Neural cell (in vitro differentiated cells): ENCODE results near the gene SOHLH1. TPM values are rescaled to one million over a fixed set of nuclear protein-coding genes. Genes with fewer than 3 reads are reported as not detected.

Experiments
- H2AFZ ChIP-seq: fragments of 200-600, 300-800 bp; sonication (generic), shearing (Covaris generic); 2 replicates; pipeline ENCODE4 v1.6.0; 2014; ENCODE audit warnings: low read depth, mild to moderate bottlenecking, antibody characterized with exemption, low read length, moderate library complexity
- H3F3A ChIP-seq: fragments of 200-600 bp; shearing (Covaris generic); 2 replicates; pipeline ENCODE4 v1.6.1; 2016; ENCODE audit warnings: mild to moderate bottlenecking, moderate library complexity, mixed read lengths, antibody characterized with exemption, low read length; ENCODE audit not compliant: insufficient read depth, poor library complexity, severe bottlenecking
- H3K27ac ChIP-seq: fragments of 200-600, 300-800 bp; sonication (generic), shearing (Covaris generic); 2 replicates; pipeline ENCODE4 v1.5.1; 2014; ENCODE audit warnings: mild to moderate bottlenecking, low read length, moderate library complexity
- H3K27me3 ChIP-seq: fragments of 300-800, 200-600 bp; sonication (generic), shearing (Covaris generic); 2 replicates; pipeline ENCODE4 v1.6.0; 2014; ENCODE audit warnings: mild to moderate bottlenecking, low read depth, low read length, moderate library complexity; ENCODE audit not compliant: insufficient read depth
- H3K36me3 ChIP-seq: fragments of 300-800, 200-600 bp; sonication (generic), shearing (Covaris generic); 2 replicates; pipeline ENCODE4 v1.5.1; 2014; ENCODE audit warnings: mild to moderate bottlenecking, antibody characterized with exemption, low read length, moderate library complexity; ENCODE audit not compliant: insufficient read depth
- H3K4me2 ChIP-seq: fragments of 300-800, 200-600 bp; sonication (generic), shearing (Covaris generic); 2 replicates; pipeline ENCODE4 v1.6.0; 2014; ENCODE audit warnings: mild to moderate bottlenecking, low read length
- H3K4me3 ChIP-seq: fragments of 300-800, 200-600 bp; sonication (generic), shearing (Covaris generic); 2 replicates; pipeline ENCODE4 v1.5.1; 2014; ENCODE audit warnings: mild to moderate bottlenecking, low read length, moderate library complexity
- H3K79me2 ChIP-seq: fragments of 200-600 bp; shearing (Covaris generic); replicated peaks from 2 replicates; pipeline ENCODE4 v1.6.0; 2014; ENCODE audit warnings: mild to moderate bottlenecking, low read length, moderate library complexity; ENCODE audit not compliant: insufficient read depth
- H3K9ac ChIP-seq: fragments of 300-800, 200-600 bp; sonication (generic), shearing (Covaris generic); 2 replicates; pipeline ENCODE4 v1.6.1; 2016; ENCODE audit warnings: mild to moderate bottlenecking, low read length, mixed read lengths
- H3K9me2 ChIP-seq: fragments of 200-600 bp; shearing (Covaris generic); 2 replicates; pipeline ENCODE4 v1.6.1; 2016; ENCODE audit warnings: mild to moderate bottlenecking, low read length, mixed read lengths; ENCODE audit not compliant: insufficient read depth
- H3K9me3 ChIP-seq: fragments of 200-600, 300-800 bp; sonication (generic), shearing (Covaris generic); 2 replicates; pipeline ENCODE4 v1.6.1; 2016; ENCODE audit warnings: mild to moderate bottlenecking, mixed run types, low read length, moderate library complexity, mixed read lengths
- H4K20me1 ChIP-seq: fragments of 200-600 bp; shearing (Covaris generic); 2 replicates; pipeline ENCODE4 v1.6.1; 2016; ENCODE audit warnings: mild to moderate bottlenecking, mixed run types; ENCODE audit not compliant: insufficient read depth
- CTCF ChIP-seq: fragments of 450-650 bp; IDR thresholded peaks from 2 replicates; pipeline ENCODE4 v1.5.1; 2014; ENCODE audit warnings: antibody characterized with exemption, mild to moderate bottlenecking, moderate library complexity; ENCODE audit not compliant: poor library complexity, severe bottlenecking
- EP300 ChIP-seq: fragments of 450-650 bp; conservative IDR thresholded peaks from 2 replicates; pipeline ENCODE4 v1.6.1; 2014; ENCODE audit warnings: antibody characterized with exemption, mild to moderate bottlenecking, moderate library complexity; ENCODE audit not compliant: poor library complexity, severe bottlenecking
- EZH2 ChIP-seq: fragments of 200-600, 300-800 bp; shearing (Covaris generic), sonication (generic); IDR thresholded peaks from 2 replicates; pipeline ENCODE4 v1.6.1; 2014; ENCODE audit warnings: antibody characterized with exemption, low read length, borderline replicate concordance, mild to moderate bottlenecking; ENCODE audit not compliant: insufficient read depth, poor library complexity, severe bottlenecking
- MXI1 ChIP-seq: fragments of 450-650 bp; conservative IDR thresholded peaks from 2 replicates; pipeline ENCODE4 v1.6.1; 2014; ENCODE audit warnings: antibody characterized with exemption, mild to moderate bottlenecking; ENCODE audit not compliant: poor library complexity, severe bottlenecking
- POLR2AphosphoS5 ChIP-seq: IDR thresholded peaks from 2 replicates; pipeline ENCODE4 v1.6.1; 2012
- RAD21 ChIP-seq: fragments of 450-650 bp; conservative IDR thresholded peaks from 2 replicates; pipeline ENCODE4 v1.6.1; 2014; ENCODE audit warnings: antibody characterized with exemption, mild to moderate bottlenecking, moderate library complexity
- REST ChIP-seq: IDR thresholded peaks from 2 replicates; pipeline ENCODE4 v1.6.1; 2012; ENCODE audit warnings: borderline replicate concordance
- SMC3 ChIP-seq: fragments of 450-650 bp; conservative IDR thresholded peaks from 2 replicates; pipeline ENCODE4 v1.6.1; 2014; ENCODE audit warnings: antibody characterized with exemption, mild to moderate bottlenecking, moderate library complexity; ENCODE audit not compliant: poor library complexity
- TAF1 ChIP-seq: IDR thresholded peaks from 2 replicates; pipeline ENCODE4 v1.6.1; 2012; ENCODE audit warnings: low read depth
- polyA plus RNA-seq: library from polyadenylated mRNA; depleted of rRNA; stranded (reverse); fragments of >200 nt; gene quantifications from 2 replicates; pipeline ENCODE4 v1.2.3, GENCODE V29; 2014

Gene SOHLH1
- polyA plus RNA-seq, 1 donor from 2014 or later = not detected

- TF ChIP-seq EP300 (no peak), REST (no peak), POLR2AphosphoS5 (no peak), EZH2 (no peak), TAF1 (no peak), RAD21 (no peak), CTCF (no peak), SMC3 (no peak), MXI1 (no peak)
- Histone ChIP-seq H3K79me2 (no peaks in the 10 kb centered on the region), H3K4me2 (no peak overlapping the region), H3K27me3 (no peaks in the 10 kb centered on the region), H3K27ac (no peak overlapping the region), H4K20me1 (no peaks in the 10 kb centered on the region), H2AFZ (no peak overlapping the region), H3K9ac (no peak overlapping the region), H3K4me3 (no peak overlapping the region), H3K9me2 (no peaks in the 10 kb centered on the region), H3K9me3 (no peaks in the 10 kb centered on the region), H3K36me3 (no peaks in the 10 kb centered on the region), H3F3A (no peaks in the 10 kb centered on the region)
These were observed 12.1 kb downstream of the SOHLH1 start for GRCh38 chr9:135687216-135687615.

- Histone ChIP-seq H4K20me1 (no peaks in the 10 kb centered on the region), H3K36me3 (no peaks in the 10 kb centered on the region), H3K9ac (no peak overlapping the region), H3K27me3 (no peaks in the 10 kb centered on the region), H3K4me3 (no peak overlapping the region), H3K27ac (no peak overlapping the region), H3K4me2 (no peak overlapping the region), H2AFZ (no peak overlapping the region), H3K79me2 (no peaks in the 10 kb centered on the region), H3K9me3 (no peaks in the 10 kb centered on the region), H3K9me2 (no peaks in the 10 kb centered on the region), H3F3A (no peaks in the 10 kb centered on the region)
- TF ChIP-seq EP300 (no peak), MXI1 (no peak), SMC3 (no peak), REST (no peak), TAF1 (no peak), RAD21 (no peak), POLR2AphosphoS5 (no peak), EZH2 (no peak), CTCF (no peak)
These were observed 14.6 kb downstream of the SOHLH1 start for GRCh38 chr9:135684691-135685090.
